K562 (cell line): ENCODE data around the gene ZC3H8. TPM values are rescaled to one million over a fixed set of nuclear protein-coding genes. Genes with fewer than 3 reads are reported as not detected.

Source experiments
- ATAC-seq: fragments of 200-7000 bp; cut with Tn5 transposase; 3 replicates; pipeline ENCODE4 v1.9.1; 2020; ENCODE audit warnings: moderate library complexity
- BruUV-seq: library from RNA; stranded (reverse); fragments of 400-500 nt; replicated peaks from 2 replicates; lab custom pipeline; 2021; lab: Mats Ljungman, UMichigan
- CTCF ChIA-PET: fragments of 300-600 bp; formaldehyde crosslinking; extraction: SDS; loops from one replicate; lab custom pipeline; 2021; ENCODE audit warnings: low intra/inter-chr PET ratio; lab: Yijun Ruan, JAX
- POLR2A ChIA-PET: fragments of 300-600, 350-650 bp; sonication (Branson Sonifier 250); formaldehyde crosslinking; extraction: SDS; loops from one replicate; lab custom pipeline; 2021; ENCODE audit warnings: antibody characterized with exemption, inconsistent platforms; lab: Yijun Ruan, JAX
- DNase-seq, 4 experiments: peaks; one replicate each; pipeline versions ENCODE4 v3.0.0 to v3.0.0-alpha.2; 2011 to 2018; ENCODE audit warnings: low spot score in 3 of 4, mixed read lengths in 3 of 4; ENCODE audit errors: extremely low read depth in 1 of 4
- FAIRE-seq: peaks from 2 replicates; lab custom pipeline; 2011; peaks lifted over from hg19 to GRCh38; lab: Jason Lieb, UNC
- H2AFZ ChIP-seq: 2 replicates; pipeline ENCODE4 v1.6.0; 2011; ENCODE audit warnings: low read depth, low read length, control low read depth, inconsistent platforms
- H3K27ac ChIP-seq: fragments of 200-600 bp; 3 replicates; pipeline ENCODE4 v1.8.0; 2011; ENCODE audit warnings: low read depth, mild to moderate bottlenecking, control low read depth, inconsistent platforms, low read length, moderate library complexity, mixed read lengths; ENCODE audit errors: extremely low read depth
- H3K27me3 ChIP-seq, 2 experiments: fragments of 300-600 bp in 1 of 2; 2 replicates in 1 of 2; 3 replicates in 1 of 2; pipeline versions ENCODE4 v1.6.0 to v1.8.0; 2011; ENCODE audit warnings: inconsistent platforms in 2 of 2, low read length in 2 of 2, mild to moderate bottlenecking in 1 of 2, mixed read lengths in 1 of 2, moderate library complexity in 1 of 2; ENCODE audit not compliant: control insufficient read depth in 2 of 2, insufficient read depth in 2 of 2
- H3K36me3 ChIP-seq: fragments of 300-600 bp; 3 replicates; pipeline ENCODE4 v1.8.0; 2011; ENCODE audit warnings: mild to moderate bottlenecking, low read length, inconsistent platforms; ENCODE audit not compliant: control insufficient read depth, insufficient read depth
- H3K4me1 ChIP-seq, 2 experiments: fragments of 200-600 bp in 1 of 2; replicated peaks in 1 of 2; 2 replicates in 1 of 2; 3 replicates in 1 of 2; pipeline versions ENCODE4 v1.5.1 to v1.8.0; 2011; ENCODE audit warnings: inconsistent platforms in 2 of 2, low read length in 2 of 2, mild to moderate bottlenecking in 1 of 2, mixed read lengths in 1 of 2, moderate library complexity in 1 of 2; ENCODE audit not compliant: control insufficient read depth in 2 of 2, insufficient read depth in 2 of 2
- H3K4me2 ChIP-seq: 2 replicates; pipeline ENCODE4 v1.6.1; 2011; ENCODE audit warnings: low read length, control low read depth, inconsistent platforms, mixed read lengths; ENCODE audit not compliant: insufficient read depth
- H3K4me3 ChIP-seq: fragments of 200-600 bp; sonication (generic), shearing (Covaris generic); 2 replicates; pipeline ENCODE4 v1.5.1; 2016; ENCODE audit warnings: control low read depth, inconsistent platforms
- H3K79me2 ChIP-seq: fragments of 200-600 bp; 3 replicates; pipeline ENCODE4 v1.8.0; 2011; ENCODE audit warnings: low read length, inconsistent platforms; ENCODE audit not compliant: control insufficient read depth, insufficient read depth
- H3K9ac ChIP-seq, 2 experiments: 2 replicates each; pipeline versions ENCODE4 v1.6.0 to v1.6.1; 2011; ENCODE audit warnings: low read depth in 2 of 2, low read length in 2 of 2, control low read depth in 1 of 2, inconsistent platforms in 1 of 2, mild to moderate bottlenecking in 1 of 2, mixed read lengths in 1 of 2; ENCODE audit not compliant: insufficient read depth in 1 of 2
- H3K9me1 ChIP-seq: one replicate; pipeline ENCODE4 v1.6.0; 2011; ENCODE audit warnings: inconsistent platforms, mild to moderate bottlenecking, low read length, moderate library complexity; ENCODE audit not compliant: control insufficient read depth, insufficient read depth
- H3K9me3 ChIP-seq: replicated peaks from 2 replicates; pipeline ENCODE4 v1.5.1; 2011; ENCODE audit warnings: low read depth, low read length, inconsistent platforms; ENCODE audit not compliant: control insufficient read depth, insufficient read depth
- H4K20me1 ChIP-seq: replicated peaks from 2 replicates; pipeline ENCODE4 v1.6.1; 2011; ENCODE audit warnings: low read length, inconsistent platforms, mixed read lengths; ENCODE audit not compliant: control insufficient read depth, insufficient read depth
- ARNT ChIP-seq, 2 experiments: fragments of 450-650 bp; IDR thresholded peaks; 2 replicates each; pipeline ENCODE4 v1.6.1; 2016; ENCODE audit warnings: mild to moderate bottlenecking in 1 of 2
- CBX1 ChIP-seq: sonication (generic); IDR thresholded peaks from 2 replicates; pipeline ENCODE4 v1.6.1; 2016; ENCODE audit warnings: antibody characterized with exemption, low read depth, mild to moderate bottlenecking
- CBX3 ChIP-seq, 2 experiments: IDR thresholded peaks; 1 replicate in 1 of 2; 2 replicates in 1 of 2; pipeline ENCODE4 v1.6.1; 2012; ENCODE audit warnings: inconsistent platforms in 2 of 2, low read length in 2 of 2, borderline replicate concordance in 1 of 2, control low read depth in 1 of 2
- CBX5 ChIP-seq: IDR thresholded peaks from 2 replicates; pipeline ENCODE4 v1.6.1; 2014; ENCODE audit warnings: low read depth, borderline replicate concordance
- EHMT2 ChIP-seq: fragments of 450-650 bp; IDR thresholded peaks from 2 replicates; pipeline ENCODE4 v1.6.1; 2018; ENCODE audit warnings: antibody characterized with exemption
- EP300 ChIP-seq: IDR thresholded peaks from 2 replicates; pipeline ENCODE4 v1.6.1; 2012; ENCODE audit warnings: low read length, improper control_type of control experiment
- LEF1 ChIP-seq: fragments of 450-650 bp; IDR thresholded peaks from 2 replicates; pipeline ENCODE4 v1.6.1; 2016; ENCODE audit warnings: mild to moderate bottlenecking
- SNAPC5 ChIP-seq: fragments of 250-450 bp; sonication (Bioruptor Pico); IDR thresholded peaks from 2 replicates; pipeline ENCODE4 v1.8.0; 2021; ENCODE audit warnings: moderate library complexity, mild to moderate bottlenecking, inconsistent platforms
- TAF9B ChIP-seq: fragments of 450-650 bp; IDR thresholded peaks from 2 replicates; pipeline ENCODE4 v1.6.1; 2018; ENCODE audit warnings: mild to moderate bottlenecking; ENCODE audit not compliant: partially characterized antibody
- TCF7 ChIP-seq: sonication (generic); IDR thresholded peaks from 2 replicates; pipeline ENCODE4 v1.6.1; 2016; ENCODE audit warnings: antibody characterized with exemption, borderline replicate concordance
- TRIM24 ChIP-seq, 2 experiments: fragments of 450-650 bp; IDR thresholded peaks; 2 replicates each; pipeline ENCODE4 v1.6.1; 2016
- TRIM28 ChIP-seq: fragments of 450-650 bp; IDR thresholded peaks from 2 replicates; pipeline ENCODE4 v1.6.1; 2017
- XRCC3 ChIP-seq: fragments of 450-650 bp; IDR thresholded peaks from 2 replicates; pipeline ENCODE4 v1.6.1; 2017; ENCODE audit warnings: mild to moderate bottlenecking, moderate library complexity
- ZNF280A ChIP-seq: fragments of 450-650 bp; IDR thresholded peaks from 2 replicates; pipeline ENCODE4 v1.6.1; 2018; ENCODE audit warnings: mild to moderate bottlenecking, low read depth; ENCODE audit not compliant: partially characterized antibody
- ZNF280B ChIP-seq: fragments of 250-450 bp; sonication (Bioruptor Pico); IDR thresholded peaks from 2 replicates; pipeline ENCODE4 v1.5.1; 2021; ENCODE audit warnings: mild to moderate bottlenecking
- ZNF707 ChIP-seq: fragments of 250-450 bp; sonication (Bioruptor Pico); conservative IDR thresholded peaks from 2 replicates; pipeline ENCODE4 v1.8.0; 2022; ENCODE audit warnings: inconsistent platforms, mild to moderate bottlenecking, moderate library complexity
- ZSCAN32 ChIP-seq: fragments of 450-650 bp; formaldehyde crosslinking; IDR thresholded peaks from 2 replicates; pipeline ENCODE4 v1.4.0; 2020; ENCODE audit warnings: mild to moderate bottlenecking, moderate library complexity
- WGBS: fragments of 100-300 bp; shearing (Covaris generic); methylation state at CpG from one replicate; pipeline ENCODE4 v1.1.6; 2016; ENCODE audit warnings: low coverage, mixed read lengths; ENCODE audit not compliant: insufficient coverage; ENCODE audit errors: missing lambda C conversion rate; 5-methylcytosine and 5-hydroxymethylcytosine counted together
- in situ Hi-C: fragments of 300-500 bp; cut with MboI; formaldehyde crosslinking; loops from 4 replicates; pipeline ENCODE4 v1.15.0; 2018; ENCODE audit warnings: inconsistent platforms, mixed read lengths
- intact Hi-C: fragments of 100-400 bp; cut with micrococcal nuclease; formaldehyde crosslinking; loops from 2 replicates; pipeline ENCODE4 v1.14.2; 2022
- polyA plus RNA-seq, 8 experiments: library from polyadenylated mRNA; depleted of rRNA in 4 of 8; stranded (reverse) in 5 of 8; unstranded in 3 of 8; fragments of >200 nt; fragmentation: Nextera tagmentation in 2 of 8; fragmentation: Illumina TruSeq in 1 of 8; extraction: Ambion mirVana in 2 of 8; extraction: Trizol in 1 of 8; gene quantifications; 2 replicates each; pipeline versions ENCODE4 v1.2.1 to v1.2.3, GENCODE V29; 2011 to 2014; ENCODE audit warnings: inconsistent platforms in 1 of 8, missing spikeins in 1 of 8
- total RNA-seq, 7 experiments: library from RNA; depleted of rRNA in 6 of 7; stranded (reverse); fragments of >200 nt in 6 of 7; fragmentation: Illumina TruSeq in 2 of 7; extraction: Trizol in 2 of 7; gene quantifications; 2 replicates each; pipeline versions ENCODE4 v1.2.1 to v1.2.3, GENCODE V29; 2011 to 2021; ENCODE audit warnings: low replicate concordance in 1 of 7

Gene ZC3H8
- total and polyA plus RNA-seq, 9 of the 15 experiments (the other 6 are each of a cell fraction or from before 2014, with no cell fraction given), result 11.6 to 41.5 (median 27.5) TPM

GRCh38 chr2:112204411-112204810, 50.4 kb downstream of the ZC3H8 start:
- H3K79me2 ChIP-seq, result no peaks in the 10 kb centered on the region
- no peak overlapping the region for H3K4me2 ChIP-seq
- DNase-seq, result peak in 1 of 4 experiments; percentile 12
- H4K20me1 ChIP-seq, result no peaks in the 10 kb centered on the region
- no TSS peak for BruUV-seq
- no peak overlapping the region for H2AFZ ChIP-seq
- in situ Hi-C loops, result no loop called here
- H3K27ac ChIP-seq, result no peak overlapping the region
- TF ChIP-seq TAF9B, result no peak
- TF ChIP-seq EP300, result 0 out of 2 replicates have a peak, but pooled peaks have one; percentile 17
- TF ChIP-seq TCF7, result 0 out of 2 replicates have a peak, but pooled peaks have one; percentile 42
- peak; percentile 41 to 85; a peak in 2 of 4 replicates for TF ChIP-seq TRIM24 (IDR thresholded peaks at IDR 0.05)
- TF ChIP-seq ZNF707 (CRISPR knock-in tag), result no peak
- peak; percentile 60; the same call in 1 of the 2 replicates for TF ChIP-seq EHMT2
- TF ChIP-seq XRCC3, result peak; percentile 87
- TF ChIP-seq CBX3 (IDR thresholded peaks at IDR 0.05; ENCODE audit: borderline replicate concordance in 1 of 2, low read length in 2 of 2), result peak in 1 of 2 experiments; percentile 98; a peak in 2 of 3 replicates
- peak; percentile 99 for TF ChIP-seq TRIM28
- peak; percentile 98 for TF ChIP-seq CBX5
- TF ChIP-seq CBX1, result 0 out of 2 replicates have a peak, but pooled peaks have one; percentile 48
- peak; percentile 91 for TF ChIP-seq LEF1
- no peak for TF ChIP-seq ZSCAN32
- TF ChIP-seq SNAPC5, result no peak
- peak; percentile 84 for TF ChIP-seq ZNF280A
- TF ChIP-seq ZNF280B, result peak; percentile 71
- TF ChIP-seq ARNT (IDR thresholded peaks at IDR 0.05), result 0 out of 4 replicates have a peak, but pooled peaks of 1 of the 2 experiments have one; percentile 36
- no peak for ATAC-seq
- peaks cover 9% of the 10 kb centered on the region for H3K9me3 ChIP-seq
- peak; percentile 69 for FAIRE-seq
- H3K4me1 ChIP-seq, result no peaks in the 10 kb centered on the region
- H3K27me3 ChIP-seq, result no peaks in the 10 kb centered on the region
- no peak overlapping the region for H3K9ac ChIP-seq
- intact Hi-C loops, result no loop called here
- POLR2A ChIA-PET, result interaction anchor here (1.5 kb wide), 1 partner anchor 10 kb away, joined by 3 read pairs; no protein-coding TSS in a partner anchor
- H3K4me3 ChIP-seq, result no peak overlapping the region
- H3K9me1 ChIP-seq, result no peaks in the 10 kb centered on the region
- H3K36me3 ChIP-seq, result no peaks in the 10 kb centered on the region
- 4% methylated on average over 2 of the region's 2 CpGs for WGBS
- CTCF ChIA-PET, result interaction anchor here (0.6 kb wide), 1 partner anchor 11 kb away, joined by 3 read pairs; no protein-coding TSS in a partner anchor
